Measurements from ENCODE around the gene UBR4. TPM values are rescaled to one million over a fixed set of nuclear protein-coding genes. Genes with fewer than 3 reads are reported as not detected.

The UBR4 gene
- polyA plus RNA-seq, 1 of the 3 experiments (the other 2 are of a cell fraction), result 68.7 TPM

GRCh38 chr1:19137158-19137557 is 72.9 kb downstream of the UBR4 start:
- Histone ChIP-seq H3K27me3 (ENCODE audit: insufficient read depth) (no peaks in the 10 kb centered on the region), H3K4me2 (no peak overlapping the region), H4K20me1 (ENCODE audit: insufficient read depth) (no peaks in the 10 kb centered on the region), H3K4me3 (ENCODE audit: low read depth in 2 of 2, low read length in 1 of 2) (no peak overlapping the region), H3K9ac (no peak overlapping the region), H2AFZ (ENCODE audit: low read depth) (no peak overlapping the region), H3K79me2 (ENCODE audit: insufficient read depth) (peaks cover 21% of the 10 kb centered on the region), H3K27ac (ENCODE audit: low read depth in 2 of 2, low read length in 1 of 2) (no peak overlapping the region), H3K9me3 (peaks cover 4% of the 10 kb centered on the region), H3F3A (replicated peaks; ENCODE audit: insufficient read depth) (peaks cover 12% of the 10 kb centered on the region), H3K36me3 (replicated peaks in 1 of 2; ENCODE audit: control insufficient read depth in 1 of 2, insufficient read depth in 2 of 2, low read length in 1 of 2) (peaks cover 88 to 93% of the 10 kb centered on the region in 2 experiments), H3K9me2 (no peaks in the 10 kb centered on the region), H3K4me1 (ENCODE audit: control insufficient read depth in 1 of 2, insufficient read depth in 2 of 2, low read depth in 1 of 2, low read length in 1 of 2) (no peaks in the 10 kb centered on the region)
- ChIA-PET CTCF (no interaction called here), POLR2A (no interaction called here)
- TF ChIP-seq RAD21 (IDR thresholded peaks at IDR 0.05; ENCODE audit: low read length), result no peak
- no peak for TF ChIP-seq JUND (IDR thresholded peaks at IDR 0.05)
- TF ChIP-seq NRF1 (IDR thresholded peaks at IDR 0.05; ENCODE audit: low read depth, low read length), result no peak
- TF ChIP-seq GABPA (IDR thresholded peaks at IDR 0.05; ENCODE audit: low read depth), result no peak
- TF ChIP-seq, protein P1, sequence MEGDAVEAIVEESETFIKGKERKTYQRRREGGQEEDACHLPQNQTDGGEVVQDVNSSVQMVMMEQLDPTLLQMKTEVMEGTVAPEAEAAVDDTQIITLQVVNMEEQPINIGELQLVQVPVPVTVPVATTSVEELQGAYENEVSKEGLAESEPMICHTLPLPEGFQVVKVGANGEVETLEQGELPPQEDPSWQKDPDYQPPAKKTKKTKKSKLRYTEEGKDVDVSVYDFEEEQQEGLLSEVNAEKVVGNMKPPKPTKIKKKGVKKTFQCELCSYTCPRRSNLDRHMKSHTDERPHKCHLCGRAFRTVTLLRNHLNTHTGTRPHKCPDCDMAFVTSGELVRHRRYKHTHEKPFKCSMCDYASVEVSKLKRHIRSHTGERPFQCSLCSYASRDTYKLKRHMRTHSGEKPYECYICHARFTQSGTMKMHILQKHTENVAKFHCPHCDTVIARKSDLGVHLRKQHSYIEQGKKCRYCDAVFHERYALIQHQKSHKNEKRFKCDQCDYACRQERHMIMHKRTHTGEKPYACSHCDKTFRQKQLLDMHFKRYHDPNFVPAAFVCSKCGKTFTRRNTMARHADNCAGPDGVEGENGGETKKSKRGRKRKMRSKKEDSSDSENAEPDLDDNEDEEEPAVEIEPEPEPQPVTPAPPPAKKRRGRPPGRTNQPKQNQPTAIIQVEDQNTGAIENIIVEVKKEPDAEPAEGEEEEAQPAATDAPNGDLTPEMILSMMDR (IDR thresholded peaks at IDR 0.05), result no peak
- TF ChIP-seq RXRA (IDR thresholded peaks at IDR 0.05; ENCODE audit: borderline replicate concordance, low read depth), result no peak
- no peak for TF ChIP-seq USF1 (IDR thresholded peaks at IDR 0.05; ENCODE audit: borderline replicate concordance, low read depth)
- TF ChIP-seq FOXM1 (IDR thresholded peaks at IDR 0.05; ENCODE audit: low read depth), result no peak
- no peak for TF ChIP-seq PBX3 (IDR thresholded peaks at IDR 0.05)
- no peak for TF ChIP-seq CHD2 (IDR thresholded peaks at IDR 0.05; ENCODE audit: low read length, partially characterized antibody)
- TF ChIP-seq TCF12 (IDR thresholded peaks at IDR 0.05), result no peak
- no peak for TF ChIP-seq RCOR1 (IDR thresholded peaks at IDR 0.05; ENCODE audit: low read length)
- TF ChIP-seq MEF2A (IDR thresholded peaks at IDR 0.05; ENCODE audit: borderline replicate concordance, low read depth), result no peak
- TF ChIP-seq GATA2 (CRISPR knock-in tag; IDR thresholded peaks at IDR 0.05), result no peak
- DNase-seq, result no peak
- 95% methylated on average over 4 of the region's 4 CpGs for WGBS (ENCODE audit: low lambda C conversion rate)

DNA sequence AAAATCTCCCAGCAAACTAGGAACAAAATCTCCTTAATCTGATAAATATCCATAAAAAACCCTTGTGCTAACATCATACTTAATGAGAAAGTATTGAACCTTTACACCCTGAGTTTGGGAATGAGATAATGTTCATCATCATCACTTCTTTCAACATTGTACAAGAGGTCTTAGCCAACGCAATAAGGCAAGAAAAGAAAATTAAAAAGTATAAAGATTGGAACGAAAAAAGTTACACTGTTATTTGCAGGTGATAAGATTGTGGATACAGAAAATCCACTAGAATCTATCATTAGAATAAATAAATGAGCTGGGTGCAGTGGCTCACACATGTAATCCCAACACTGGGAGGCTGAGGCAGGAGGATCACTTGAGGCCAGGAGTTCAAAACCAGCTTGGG is 76.7 kb downstream of the UBR4 start:
- no peak for TF ChIP-seq MEF2A (IDR thresholded peaks at IDR 0.05; ENCODE audit: borderline replicate concordance, low read depth)
- WGBS (ENCODE audit: low lambda C conversion rate), result 99% methylated on average over 2 of the region's 2 CpGs
- H3K9me3 ChIP-seq, result peaks cover 4% of the 10 kb centered on the region

More for the DNA sequence above, 76.7 kb downstream of the UBR4 start:
- Histone ChIP-seq H3F3A (replicated peaks; ENCODE audit: insufficient read depth) (peaks cover 12% of the 10 kb centered on the region), H3K4me1 (ENCODE audit: control insufficient read depth in 1 of 2, insufficient read depth in 2 of 2, low read depth in 1 of 2, low read length in 1 of 2) (no peaks in the 10 kb centered on the region), H3K27ac (ENCODE audit: low read depth in 2 of 2, low read length in 1 of 2) (no peak overlapping the region), H2AFZ (ENCODE audit: low read depth) (no peak overlapping the region), H3K4me3 (ENCODE audit: low read depth in 2 of 2, low read length in 1 of 2) (no peak overlapping the region), H3K9ac (no peak overlapping the region), H3K9me2 (no peaks in the 10 kb centered on the region), H4K20me1 (ENCODE audit: insufficient read depth) (peaks cover 4% of the 10 kb centered on the region; the same call in 1 of the 2 replicates), H3K36me3 (replicated peaks in 1 of 2; ENCODE audit: control insufficient read depth in 1 of 2, insufficient read depth in 2 of 2, low read length in 1 of 2) (peaks cover 84 to 96% of the 10 kb centered on the region in 2 experiments), H3K79me2 (ENCODE audit: insufficient read depth) (peaks cover 39% of the 10 kb centered on the region), H3K4me2 (no peak overlapping the region), H3K27me3 (ENCODE audit: insufficient read depth) (no peaks in the 10 kb centered on the region)
- DNase-seq, result no peak
- POLR2A ChIA-PET, result no interaction called here
- CTCF ChIA-PET, result interaction anchor here (1.3 to 2.0 kb wide), 3 partner anchors 20 to 226 kb away, joined by 4 to 8 read pairs (median 4); no protein-coding TSS in a partner anchor
